ENCODE data around the gene SCT. TPM values are rescaled to one million over a fixed set of nuclear protein-coding genes. Genes with fewer than 3 reads are reported as not detected.
A peak's percentile ranks its signal among the peaks of the same experiment; 100 is the strongest.

SCT gene
- total and polyA plus RNA-seq, 2 donors (not counting 1 experiment from before 2014, with no cell fraction given), result not detected

DNA sequence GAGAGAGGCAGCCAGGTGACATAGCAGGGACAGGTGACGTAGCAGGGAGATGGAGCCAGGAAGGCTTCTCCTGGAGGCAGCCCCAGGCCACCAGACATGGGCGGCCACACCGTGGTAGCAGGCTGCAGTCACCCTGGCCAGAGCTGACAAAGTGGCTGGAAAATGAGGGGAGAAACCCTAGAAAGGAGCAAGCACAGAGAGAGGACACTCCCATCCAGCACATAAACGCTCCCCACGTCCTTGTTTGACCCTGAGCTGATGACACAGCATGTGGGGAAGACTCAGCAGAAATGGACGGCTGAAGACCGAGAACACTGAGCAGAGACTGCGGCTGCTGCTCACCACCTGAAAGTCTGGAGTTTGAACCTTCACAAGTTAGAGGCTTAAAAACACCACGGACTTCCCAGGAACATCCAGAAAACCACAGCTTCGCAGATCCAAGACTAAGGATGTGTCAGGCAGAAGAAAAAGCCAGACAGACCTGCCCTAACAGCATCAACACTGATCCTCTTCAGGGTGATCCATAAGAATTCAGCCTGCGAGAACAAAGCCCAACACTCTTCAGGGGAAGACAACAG, 38.8 kb upstream of the SCT start:
- Histone ChIP-seq H3K79me2 (ENCODE audit: control insufficient read depth, insufficient read depth, low read length) (peaks cover 3% of the 10 kb centered on the region), H3K27ac (ENCODE audit: insufficient read depth, low read length) (peak overlapping the region; percentile 54), H3K9me3 (ENCODE audit: control insufficient read depth, insufficient read depth, low read depth, low read length) (no peaks in the 10 kb centered on the region), H3K9ac (ENCODE audit: insufficient read depth, low read length) (no peak overlapping the region), H4K20me1 (ENCODE audit: control insufficient read depth, extremely low read depth, insufficient read depth, low read length) (no peaks in the 10 kb centered on the region), H3K36me3 (ENCODE audit: control insufficient read depth, insufficient read depth, low read length) (no peaks in the 10 kb centered on the region), H2AFZ (ENCODE audit: low read length) (no peak overlapping the region), H3K27me3 (ENCODE audit: control insufficient read depth, insufficient read depth, low read length) (no peaks in the 10 kb centered on the region), H3K4me2 (ENCODE audit: extremely low read depth, insufficient read depth, low read length) (peak overlapping the region; percentile 2), H3K4me1 (ENCODE audit: control insufficient read depth, extremely low read depth, insufficient read depth, low read length) (no peaks in the 10 kb centered on the region), H3K4me3 (replicated peaks in 1 of 4; ENCODE audit: control extremely low read depth in 1 of 4, insufficient read depth in 1 of 4, low read depth in 3 of 4, low read length in 4 of 4) (no peak overlapping the region)
- TF ChIP-seq CTCF (conservative IDR thresholded peaks at IDR 0.05 in 1 of 2, IDR thresholded peaks at IDR 0.05 in 1 of 2; ENCODE audit: low read depth in 1 of 2, low read length in 2 of 2), result no peak
- TF ChIP-seq EZH2 (IDR thresholded peaks at IDR 0.05; ENCODE audit: low read length, missing control alignments), result no peak
- DNase-seq (ENCODE audit: low read depth in 2 of 2), result peak; percentile 10 to 62

DNA sequence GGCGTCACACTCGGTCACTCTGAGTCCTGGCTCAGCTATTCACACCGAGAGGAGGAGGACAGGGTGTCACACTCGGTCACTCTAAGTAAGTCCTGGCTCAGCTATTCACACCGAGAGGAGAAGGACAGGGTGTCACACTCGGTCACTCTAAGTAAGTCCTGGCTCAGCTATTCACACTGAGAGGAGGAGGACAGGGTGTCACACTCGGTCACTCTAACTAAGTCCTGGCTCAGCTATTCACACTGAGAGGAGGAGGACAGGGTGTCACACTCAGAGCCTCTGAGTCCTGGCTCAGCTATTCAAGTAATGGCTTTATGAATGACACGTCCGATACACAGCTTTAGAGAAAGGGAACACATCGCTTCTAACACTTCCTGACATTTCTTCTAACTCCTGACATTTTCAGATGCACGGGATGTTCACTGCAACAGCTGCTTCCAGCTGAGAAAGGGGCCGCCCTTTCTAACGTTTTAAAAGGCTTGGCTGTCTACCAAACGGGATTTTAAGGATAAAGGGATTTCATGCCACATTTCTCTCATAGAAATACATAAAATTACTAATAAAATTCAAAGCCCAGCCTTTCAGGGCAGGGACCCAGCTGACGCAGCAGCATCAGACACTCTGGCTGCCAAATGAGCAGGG, 38.2 kb upstream of the SCT start:
- Histone ChIP-seq H4K20me1 (ENCODE audit: control insufficient read depth, extremely low read depth, insufficient read depth, low read length) (no peaks in the 10 kb centered on the region), H3K27ac (ENCODE audit: insufficient read depth, low read length) (peak overlapping the region; percentile 54), H3K4me2 (ENCODE audit: extremely low read depth, insufficient read depth, low read length) (peak overlapping the region; percentile 2), H3K79me2 (ENCODE audit: control insufficient read depth, insufficient read depth, low read length) (peaks cover 3% of the 10 kb centered on the region), H3K27me3 (ENCODE audit: control insufficient read depth, insufficient read depth, low read length) (no peaks in the 10 kb centered on the region), H3K4me1 (ENCODE audit: control insufficient read depth, extremely low read depth, insufficient read depth, low read length) (no peaks in the 10 kb centered on the region), H3K9me3 (ENCODE audit: control insufficient read depth, insufficient read depth, low read depth, low read length) (no peaks in the 10 kb centered on the region), H3K36me3 (ENCODE audit: control insufficient read depth, insufficient read depth, low read length) (no peaks in the 10 kb centered on the region), H3K4me3 (replicated peaks in 1 of 4; ENCODE audit: control extremely low read depth in 1 of 4, insufficient read depth in 1 of 4, low read depth in 3 of 4, low read length in 4 of 4) (no peak overlapping the region), H3K9ac (ENCODE audit: insufficient read depth, low read length) (no peak overlapping the region), H2AFZ (ENCODE audit: low read length) (no peak overlapping the region)
- TF ChIP-seq CTCF (conservative IDR thresholded peaks at IDR 0.05 in 1 of 2, IDR thresholded peaks at IDR 0.05 in 1 of 2; ENCODE audit: low read depth in 1 of 2, low read length in 2 of 2), result no peak
- no peak for TF ChIP-seq EZH2 (IDR thresholded peaks at IDR 0.05; ENCODE audit: low read length, missing control alignments)
- DNase-seq (ENCODE audit: low read depth in 2 of 2), result peak in 1 of 2 donors; percentile 66

DNA sequence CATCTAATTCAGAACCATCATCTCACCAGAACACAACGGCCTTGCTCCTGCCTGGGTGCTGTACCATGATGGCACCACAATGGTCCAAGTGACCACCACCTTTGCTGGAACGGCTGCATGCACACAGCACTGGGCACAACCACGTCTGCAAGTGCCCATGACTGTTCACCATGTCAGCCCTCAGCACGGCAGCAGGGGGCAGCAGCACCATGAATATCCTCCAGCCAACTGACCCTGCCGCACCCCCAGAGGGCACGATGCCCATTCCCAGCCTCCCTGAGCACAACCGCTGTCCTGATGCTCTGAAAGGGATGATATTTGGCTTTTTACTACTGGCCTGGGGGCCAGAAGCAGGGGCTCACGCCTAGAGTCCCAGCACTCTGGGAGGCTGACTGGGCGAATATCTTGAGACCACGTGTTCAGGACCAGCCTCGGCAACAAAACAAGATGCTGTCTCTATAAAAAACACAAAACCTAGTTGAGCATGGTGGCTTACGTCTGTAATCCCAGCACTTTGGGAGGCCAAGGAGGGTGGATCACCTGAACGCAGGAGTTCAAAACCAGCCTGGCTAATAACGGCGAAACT, 35.8 kb upstream of the SCT start:
- H3K4me3 ChIP-seq (replicated peaks in 1 of 4; ENCODE audit: control extremely low read depth in 1 of 4, insufficient read depth in 1 of 4, low read depth in 3 of 4, low read length in 4 of 4), result no peak overlapping the region
- no peaks in the 10 kb centered on the region for H3K27me3 ChIP-seq (ENCODE audit: control insufficient read depth, insufficient read depth, low read length)
- H3K9ac ChIP-seq (ENCODE audit: insufficient read depth, low read length), result no peak overlapping the region
- no peak overlapping the region for H3K4me2 ChIP-seq (ENCODE audit: extremely low read depth, insufficient read depth, low read length)
- no peaks in the 10 kb centered on the region for H4K20me1 ChIP-seq (ENCODE audit: control insufficient read depth, extremely low read depth, insufficient read depth, low read length)
- H3K9me3 ChIP-seq (ENCODE audit: control insufficient read depth, insufficient read depth, low read depth, low read length), result no peaks in the 10 kb centered on the region
- no peaks in the 10 kb centered on the region for H3K4me1 ChIP-seq (ENCODE audit: control insufficient read depth, extremely low read depth, insufficient read depth, low read length)
- DNase-seq (ENCODE audit: low read depth in 2 of 2), result peak; percentile 35 to 64
- TF ChIP-seq CTCF (conservative IDR thresholded peaks at IDR 0.05 in 1 of 2, IDR thresholded peaks at IDR 0.05 in 1 of 2; ENCODE audit: low read depth in 1 of 2, low read length in 2 of 2) (peak; percentile 73 to 75), EZH2 (IDR thresholded peaks at IDR 0.05; ENCODE audit: low read length, missing control alignments) (no peak)
- peaks cover 3% of the 10 kb centered on the region for H3K79me2 ChIP-seq (ENCODE audit: control insufficient read depth, insufficient read depth, low read length)
- H3K27ac ChIP-seq (ENCODE audit: insufficient read depth, low read length), result no peak overlapping the region
- H2AFZ ChIP-seq (ENCODE audit: low read length), result no peak overlapping the region
- H3K36me3 ChIP-seq (ENCODE audit: control insufficient read depth, insufficient read depth, low read length), result peaks cover 2% of the 10 kb centered on the region

All from fibroblast of lung (primary cell).